Activated T-cell treated with anti-CD3 and anti-CD28 coated beads, Interleukin-2, amount 50 U/mL, for 4 hours (primary cell): ENCODE measurements around the gene B3GNT4. TPM values are rescaled to one million over a fixed set of nuclear protein-coding genes. Genes with fewer than 3 reads are reported as not detected.
A peak's percentile ranks its signal among the peaks of the same experiment; 100 is the strongest.

ENCODE experiments used
- ATAC-seq, 2 donors: fragments of 200-7000 bp; cut with Tn5 transposase; one replicate each; pipeline ENCODE4 v1.10.0; 2021
- DNase-seq: peaks from one replicate; pipeline ENCODE4 v3.0.0-alpha.2; 2020
- H3K27me3 Mint-ChIP-seq: one replicate; pipeline ENCODE4 v1.8.0; 2021; ENCODE audit warnings: low read depth, mixed read lengths
- H3K36me3 Mint-ChIP-seq: one replicate; pipeline ENCODE4 v1.8.0; 2022; ENCODE audit warnings: mixed read lengths; ENCODE audit not compliant: insufficient read depth
- H3K4me1 Mint-ChIP-seq: one replicate; pipeline ENCODE4 v1.8.0; 2021; ENCODE audit warnings: low read depth, mixed read lengths
- H3K4me3 Mint-ChIP-seq: one replicate; pipeline ENCODE4 v1.8.0; 2021; ENCODE audit warnings: mild to moderate bottlenecking, moderate library complexity, mixed read lengths
- H3K9me3 Mint-ChIP-seq: one replicate; pipeline ENCODE4 v1.8.0; 2021; ENCODE audit warnings: mixed read lengths
- total RNA-seq, 3 donors: library from RNA; stranded (reverse); gene quantifications; one replicate each; pipeline ENCODE4 v1.2.1, GENCODE V29; 2021

The B3GNT4 gene
- total RNA-seq, 3 donors from 2014 or later: 0.16 to 0.43 (median 0.19) TPM

- Mint-ChIP-seq H3K9me3 (no peaks in the 10 kb centered on the region), H3K4me1 (peaks cover 6% of the 10 kb centered on the region), H3K36me3 (peaks cover 30% of the 10 kb centered on the region), H3K27me3 (no peaks in the 10 kb centered on the region), H3K4me3 (no peak overlapping the region)
- ATAC-seq (no peak), DNase-seq (no peak)
Observed at GRCh38 chr12:122216445-122216844, 12.9 kb downstream of the B3GNT4 start.

- Mint-ChIP-seq H3K36me3 (peaks cover 29% of the 10 kb centered on the region), H3K27me3 (no peaks in the 10 kb centered on the region), H3K9me3 (no peaks in the 10 kb centered on the region), H3K4me3 (peak within 1 kb of the TSS; percentile 92), H3K4me1 (peaks cover 41% of the 10 kb centered on the region)
- ATAC-seq: peak; percentile 94
- DNase-seq: peak; percentile 100
Observed at GRCh38 chr12:122225683-122226365, 22.3 kb downstream of the B3GNT4 start, which contains the start of gene DIABLO. DIABLO (minus strand) TSS chr12:122226052; CDS start chr12:122226014, 38 bp downstream.

GRCh38 chr12:122226366-122227125, 23.0 kb downstream of the B3GNT4 start:
- Mint-ChIP-seq H3K27me3 (no peaks in the 10 kb centered on the region), H3K4me1 (peaks cover 40% of the 10 kb centered on the region), H3K4me3 (peak overlapping the region; percentile 70), H3K9me3 (no peaks in the 10 kb centered on the region), H3K36me3 (peaks cover 27% of the 10 kb centered on the region)
- ATAC-seq (peak; percentile 61 to 67), DNase-seq (no peak)

GRCh38 chr12:122227341-122227740, 23.8 kb downstream of the B3GNT4 start:
- Mint-ChIP-seq H3K4me1 (peaks cover 40% of the 10 kb centered on the region), H3K9me3 (no peaks in the 10 kb centered on the region), H3K36me3 (peaks cover 21% of the 10 kb centered on the region), H3K27me3 (no peaks in the 10 kb centered on the region), H3K4me3 (peak overlapping the region; percentile 70)
- DNase-seq (peak; percentile 30), ATAC-seq (no peak)

GRCh38 chr12:122228092-122228491, 24.6 kb downstream of the B3GNT4 start:
- Mint-ChIP-seq H3K27me3 (no peaks in the 10 kb centered on the region), H3K36me3 (peaks cover 20% of the 10 kb centered on the region), H3K4me3 (peak overlapping the region; percentile 70), H3K9me3 (no peaks in the 10 kb centered on the region), H3K4me1 (peaks cover 35% of the 10 kb centered on the region)
- ATAC-seq: no peak
- DNase-seq: no peak

- ATAC-seq: no peak
- Mint-ChIP-seq H3K9me3 (no peaks in the 10 kb centered on the region), H3K4me1 (peaks cover 16% of the 10 kb centered on the region), H3K4me3 (no peak overlapping the region), H3K27me3 (no peaks in the 10 kb centered on the region), H3K36me3 (peaks cover 15% of the 10 kb centered on the region)
- DNase-seq: no peak
Observed at GRCh38 chr12:122230798-122231197, 27.3 kb downstream of the B3GNT4 start.

GRCh38 chr12:122232691-122233090, 29.2 kb downstream of the B3GNT4 start:
- Mint-ChIP-seq H3K4me3 (no peak overlapping the region), H3K9me3 (no peaks in the 10 kb centered on the region), H3K4me1 (peaks cover 7% of the 10 kb centered on the region), H3K36me3 (peaks cover 20% of the 10 kb centered on the region), H3K27me3 (no peaks in the 10 kb centered on the region)
- DNase-seq (no peak), ATAC-seq (no peak)

GRCh38 chr12:122235741-122236140, 32.2 kb downstream of the B3GNT4 start:
- H3K9me3 Mint-ChIP-seq: no peaks in the 10 kb centered on the region
- H3K4me3 Mint-ChIP-seq: no peak overlapping the region
- ATAC-seq (no peak), DNase-seq (no peak)
- no peaks in the 10 kb centered on the region for H3K27me3 Mint-ChIP-seq
- peaks cover 30% of the 10 kb centered on the region for H3K36me3 Mint-ChIP-seq
- peaks cover 6% of the 10 kb centered on the region for H3K4me1 Mint-ChIP-seq

GRCh38 chr12:122238861-122239260, 35.4 kb downstream of the B3GNT4 start:
- Mint-ChIP-seq H3K4me1 (peaks cover 16% of the 10 kb centered on the region), H3K9me3 (no peaks in the 10 kb centered on the region), H3K4me3 (no peak overlapping the region), H3K27me3 (no peaks in the 10 kb centered on the region), H3K36me3 (peaks cover 23% of the 10 kb centered on the region)
- ATAC-seq (no peak), DNase-seq (no peak)

GRCh38 chr12:122243965-122244364, 40.5 kb downstream of the B3GNT4 start:
- ATAC-seq (no peak), DNase-seq (no peak)
- Mint-ChIP-seq H3K4me1 (peaks cover 33% of the 10 kb centered on the region), H3K9me3 (no peaks in the 10 kb centered on the region), H3K4me3 (peak overlapping the region; percentile 71), H3K36me3 (peaks cover 20% of the 10 kb centered on the region), H3K27me3 (no peaks in the 10 kb centered on the region)

GRCh38 chr12:122244565-122245371, 41.3 kb downstream of the B3GNT4 start:
- no peak for DNase-seq
- Mint-ChIP-seq H3K4me1 (peaks cover 33% of the 10 kb centered on the region), H3K27me3 (no peaks in the 10 kb centered on the region), H3K4me3 (peak overlapping the region; percentile 71), H3K36me3 (peaks cover 23% of the 10 kb centered on the region), H3K9me3 (no peaks in the 10 kb centered on the region)
- peak; percentile 76 to 86 for ATAC-seq

GRCh38 chr12:122245553-122245952, 42.0 kb downstream of the B3GNT4 start:
- peak overlapping the region; percentile 71 for H3K4me3 Mint-ChIP-seq
- ATAC-seq (no peak), DNase-seq (no peak)
- peaks cover 23% of the 10 kb centered on the region for H3K36me3 Mint-ChIP-seq
- no peaks in the 10 kb centered on the region for H3K9me3 Mint-ChIP-seq
- peaks cover 28% of the 10 kb centered on the region for H3K4me1 Mint-ChIP-seq
- no peaks in the 10 kb centered on the region for H3K27me3 Mint-ChIP-seq

GRCh38 chr12:122250047-122250446, 46.5 kb downstream of the B3GNT4 start:
- DNase-seq: no peak
- Mint-ChIP-seq H3K27me3 (no peaks in the 10 kb centered on the region), H3K4me1 (peaks cover 6% of the 10 kb centered on the region), H3K4me3 (no peak overlapping the region), H3K36me3 (peaks cover 24% of the 10 kb centered on the region), H3K9me3 (no peaks in the 10 kb centered on the region)
- no peak for ATAC-seq

- ATAC-seq (no peak), DNase-seq (no peak)
- Mint-ChIP-seq H3K4me3 (no peak overlapping the region), H3K36me3 (peaks cover 24% of the 10 kb centered on the region), H3K9me3 (no peaks in the 10 kb centered on the region), H3K4me1 (peaks cover 6% of the 10 kb centered on the region), H3K27me3 (no peaks in the 10 kb centered on the region)
Observed at GRCh38 chr12:122250536-122250935, 47.0 kb downstream of the B3GNT4 start.
